IMR-90 (cell line): ENCODE data around the gene SOCS3. TPM values are rescaled to one million over a fixed set of nuclear protein-coding genes. Genes with fewer than 3 reads are reported as not detected.

ENCODE experiments used
- ATAC-seq: fragments of 200-7000 bp; cut with Tn5 transposase; 2 replicates; pipeline ENCODE4 v1.9.1; 2020; ENCODE audit warnings: low read depth, mild to moderate bottlenecking, moderate library complexity
- BruUV-seq: library from RNA; stranded (reverse); fragments of 400-500 nt; replicated peaks from 2 replicates; lab custom pipeline; 2021; lab: Mats Ljungman, UMichigan
- CTCF ChIA-PET: fragments of 300-600 bp; formaldehyde crosslinking; extraction: SDS; loops from one replicate; lab custom pipeline; 2021; ENCODE audit warnings: antibody characterized with exemption; lab: Yijun Ruan, JAX
- POLR2A ChIA-PET: fragments of 300-600 bp; sonication (Branson Sonifier 250); formaldehyde crosslinking; loops from one replicate; lab custom pipeline; 2022; ENCODE audit warnings: antibody characterized with exemption; ENCODE audit not compliant: unreplicated experiment; lab: Charles Lee
- DNase-seq: peaks from one replicate; pipeline ENCODE4 v3.0.0; 2013
- H2AFZ ChIP-seq: replicated peaks from 2 replicates; pipeline ENCODE3; 2013; ENCODE audit warnings: low read length, mild to moderate bottlenecking; ENCODE audit not compliant: poor library complexity
- H2AK5ac ChIP-seq: 2 replicates; pipeline ENCODE4 v1.6.1; 2013; ENCODE audit warnings: low read depth, low read length, inconsistent platforms
- H2AK9ac ChIP-seq: replicated peaks from 2 replicates; pipeline ENCODE3; 2013; ENCODE audit warnings: mild to moderate bottlenecking, low read depth, low read length, moderate library complexity; ENCODE audit not compliant: poor library complexity
- H2BK120ac ChIP-seq: 2 replicates; pipeline ENCODE4 v1.6.1; 2013; ENCODE audit warnings: low read depth, low read length, inconsistent platforms
- H2BK15ac ChIP-seq: 3 replicates; pipeline ENCODE4 v1.6.1; 2013; ENCODE audit warnings: low read depth, low read length, inconsistent platforms
- H2BK20ac ChIP-seq: 2 replicates; pipeline ENCODE4 v1.6.1; 2013; ENCODE audit warnings: low read depth, mild to moderate bottlenecking, inconsistent platforms, low read length, moderate library complexity
- H2BK5ac ChIP-seq: 2 replicates; pipeline ENCODE4 v1.6.1; 2013; ENCODE audit warnings: mild to moderate bottlenecking, low read depth, low read length, inconsistent platforms; ENCODE audit not compliant: poor library complexity, severe bottlenecking
- H3K14ac ChIP-seq: replicated peaks from 2 replicates; pipeline ENCODE4 v1.6.1; 2013; ENCODE audit warnings: low read depth, low read length, inconsistent platforms
- H3K18ac ChIP-seq: 2 replicates; pipeline ENCODE4 v1.6.1; 2013; ENCODE audit warnings: low read depth, low read length, control low read depth
- H3K23ac ChIP-seq: 2 replicates; pipeline ENCODE4 v1.6.1; 2013; ENCODE audit warnings: low read depth, low read length, inconsistent platforms
- H3K27ac ChIP-seq: 2 replicates; pipeline ENCODE4 v1.5.1; 2013; ENCODE audit warnings: mild to moderate bottlenecking, control low read depth, low read length; ENCODE audit not compliant: insufficient read depth
- H3K27me3 ChIP-seq: 2 replicates; pipeline ENCODE4 v1.6.1; 2013; ENCODE audit warnings: low read length; ENCODE audit not compliant: control insufficient read depth, insufficient read depth
- H3K36me3 ChIP-seq: 2 replicates; pipeline ENCODE4 v1.6.1; 2013; ENCODE audit warnings: low read length, mixed read lengths; ENCODE audit not compliant: control insufficient read depth, insufficient read depth
- H3K4ac ChIP-seq: 2 replicates; pipeline ENCODE4 v1.6.1; 2013; ENCODE audit warnings: low read depth, low read length, inconsistent platforms
- H3K4me1 ChIP-seq: 2 replicates; pipeline ENCODE4 v1.6.1; 2013; ENCODE audit warnings: low read length, mixed read lengths; ENCODE audit not compliant: control insufficient read depth, insufficient read depth
- H3K4me2 ChIP-seq: 2 replicates; pipeline ENCODE4 v1.6.1; 2013; ENCODE audit warnings: low read depth, mild to moderate bottlenecking, control low read depth, low read length, moderate library complexity
- H3K4me3 ChIP-seq: 2 replicates; pipeline ENCODE4 v1.5.1; 2013; ENCODE audit warnings: low read depth, mild to moderate bottlenecking, control low read depth, low read length, moderate library complexity; ENCODE audit not compliant: insufficient read depth
- H3K56ac ChIP-seq: 2 replicates; pipeline ENCODE4 v1.6.1; 2013; ENCODE audit warnings: low read length, inconsistent platforms; ENCODE audit not compliant: insufficient read depth; ENCODE audit errors: extremely low read depth
- H3K79me1 ChIP-seq, 2 experiments: 2 replicates each; pipeline ENCODE4 v1.6.1; 2013; ENCODE audit warnings: low read length in 2 of 2, inconsistent platforms in 1 of 2, low read depth in 1 of 2
- H3K9ac ChIP-seq: 2 replicates; pipeline ENCODE4 v1.6.1; 2013; ENCODE audit warnings: low read depth, low read length, control low read depth
- H3K9me1 ChIP-seq: 2 replicates; pipeline ENCODE4 v1.6.1; 2013; ENCODE audit warnings: low read length, inconsistent platforms; ENCODE audit not compliant: insufficient read depth
- H3K9me3 ChIP-seq: 2 replicates; pipeline ENCODE4 v1.6.1; 2013; ENCODE audit warnings: low read length; ENCODE audit not compliant: control insufficient read depth, insufficient read depth
- H4K20me1 ChIP-seq: 2 replicates; pipeline ENCODE4 v1.6.1; 2013; ENCODE audit warnings: low read length, inconsistent platforms; ENCODE audit not compliant: insufficient read depth
- H4K5ac ChIP-seq: 2 replicates; pipeline ENCODE4 v1.6.1; 2013; ENCODE audit warnings: mild to moderate bottlenecking, low read depth, low read length, control low read depth
- H4K8ac ChIP-seq, 2 experiments: 2 replicates each; pipeline ENCODE4 v1.6.1; 2013; ENCODE audit warnings: low read depth in 2 of 2, low read length in 2 of 2, control low read depth in 1 of 2, inconsistent platforms in 1 of 2
- H4K91ac ChIP-seq: 2 replicates; pipeline ENCODE4 v1.6.1; 2013; ENCODE audit warnings: low read depth, low read length, inconsistent platforms; ENCODE audit not compliant: insufficient read depth
- BHLHE40 ChIP-seq: fragments of 150-350 bp; IDR thresholded peaks from 2 replicates; pipeline ENCODE4 v1.6.1; 2016; ENCODE audit warnings: mild to moderate bottlenecking, low read depth, low read length
- CEBPB ChIP-seq: IDR thresholded peaks from 2 replicates; pipeline ENCODE4 v1.6.1; 2012; ENCODE audit warnings: low read depth, low read length, improper control_type of control experiment
- CHD1 ChIP-seq: IDR thresholded peaks from 2 replicates; pipeline ENCODE4 v1.6.1; 2012; ENCODE audit warnings: low read depth, low read length, improper control_type of control experiment
- CTCF ChIP-seq: conservative IDR thresholded peaks from 2 replicates; pipeline ENCODE4 v1.5.1; 2012; ENCODE audit warnings: mild to moderate bottlenecking, low read depth, low read length, improper control_type of control experiment
- ELK1 ChIP-seq: fragments of 150-350 bp; IDR thresholded peaks from 2 replicates; pipeline ENCODE4 v1.6.1; 2016; ENCODE audit warnings: low read depth, mild to moderate bottlenecking, low read length, moderate library complexity, borderline replicate concordance
- FOS ChIP-seq: fragments of 150-350 bp; IDR thresholded peaks from 2 replicates; pipeline ENCODE4 v1.6.1; 2016; ENCODE audit warnings: low read depth, low read length
- MAFK ChIP-seq: IDR thresholded peaks from 2 replicates; pipeline ENCODE4 v1.6.1; 2012; ENCODE audit warnings: low read depth, low read length, improper control_type of control experiment
- MAZ ChIP-seq: IDR thresholded peaks from 2 replicates; pipeline ENCODE4 v1.6.1; 2012; ENCODE audit warnings: low read depth, mild to moderate bottlenecking, low read length, improper control_type of control experiment, moderate library complexity, borderline replicate concordance
- MXI1 ChIP-seq: IDR thresholded peaks from 2 replicates; pipeline ENCODE4 v1.6.1; 2012; ENCODE audit warnings: low read depth, mild to moderate bottlenecking, low read length, moderate library complexity, borderline replicate concordance
- NFE2L2 ChIP-seq: fragments of 150-350 bp; IDR thresholded peaks from 2 replicates; pipeline ENCODE4 v1.6.1; 2016; ENCODE audit warnings: low read depth, mild to moderate bottlenecking, low read length
- POLR2A ChIP-seq: IDR thresholded peaks from 2 replicates; pipeline ENCODE4 v1.6.1; 2012; ENCODE audit warnings: mild to moderate bottlenecking, low read depth, low read length
- RAD21 ChIP-seq: IDR thresholded peaks from 2 replicates; pipeline ENCODE4 v1.6.1; 2012; ENCODE audit warnings: low read length, improper control_type of control experiment
- RCOR1 ChIP-seq: IDR thresholded peaks from 2 replicates; pipeline ENCODE4 v1.6.1; 2012; ENCODE audit warnings: mild to moderate bottlenecking, low read length, improper control_type of control experiment; ENCODE audit not compliant: insufficient replicate concordance
- RFX5 ChIP-seq: IDR thresholded peaks from 2 replicates; pipeline ENCODE4 v1.8.0; 2012; ENCODE audit warnings: low read depth, mild to moderate bottlenecking, low read length, moderate library complexity
- SMC3 ChIP-seq: fragments of 150-350 bp; IDR thresholded peaks from 2 replicates; pipeline ENCODE4 v1.6.1; 2016; ENCODE audit warnings: low read depth, mild to moderate bottlenecking, antibody characterized with exemption, low read length, moderate library complexity
- USF2 ChIP-seq: fragments of 150-350 bp; IDR thresholded peaks from 2 replicates; pipeline ENCODE4 v1.6.1; 2017; ENCODE audit warnings: mild to moderate bottlenecking, antibody characterized with exemption, low read length, low read depth
- WGBS, 2 experiments: methylation state at CpG; one replicate each; pipeline versions ENCODE4 v1.1.5 to v1.1.7; 2013; ENCODE audit warnings: missing lambda C conversion rate in 2 of 2; ENCODE audit not compliant: insufficient read length in 1 of 2; ENCODE audit errors: extremely low coverage in 2 of 2; 5-methylcytosine and 5-hydroxymethylcytosine counted together
- dilution Hi-C: fragments of 300-500 bp; cut with HindIII; formaldehyde crosslinking; loops from one replicate; pipeline ENCODE4 v1.14.3; 2018; ENCODE audit warnings: low sequenced_read_pairs; ENCODE audit not compliant: unreplicated experiment
- in situ Hi-C: fragments of 300-500 bp; cut with MboI; formaldehyde crosslinking; loops from 3 replicates; pipeline ENCODE4 v1.14.3; 2019; ENCODE audit warnings: low sequenced_read_pairs, inconsistent platforms, mixed read lengths
- intact Hi-C: fragments of 100-400 bp; cut with micrococcal nuclease; formaldehyde crosslinking; loops from 2 replicates; pipeline ENCODE4 v1.10.0; 2022
- polyA plus RNA-seq, 3 experiments: library from polyadenylated mRNA; depleted of rRNA; stranded (reverse); fragments of >200 nt; gene quantifications; 2 replicates each; pipeline ENCODE4 v1.2.3, GENCODE V29; 2012; ENCODE audit warnings: low replicate concordance in 1 of 3
- total RNA-seq: library from RNA; depleted of rRNA; stranded (reverse); fragments of >200 nt; gene quantifications from 2 replicates; pipeline ENCODE4 v1.2.3, GENCODE V29; 2012

Gene SOCS3
- total and polyA plus RNA-seq, 2 of the 4 experiments (the other 2 are of a cell fraction), result 19.2 to 19.9 TPM

GRCh38 chr17:78344666-78345065 is 15.2 kb downstream of the SOCS3 start:
- in situ Hi-C loops (no loop called here), dilution Hi-C loops (no loop called here), intact Hi-C loops (no loop called here)
- H3K36me3 ChIP-seq, result no peaks in the 10 kb centered on the region
- peak overlapping the region; percentile 26; the same call in 1 of the 2 replicates for H3K27ac ChIP-seq
- H4K20me1 ChIP-seq, result no peaks in the 10 kb centered on the region; the same call in 1 of the 2 replicates
- H3K4ac ChIP-seq, result peak overlapping the region; percentile 78
- no peak for DNase-seq
- H3K27me3 ChIP-seq, result no peaks in the 10 kb centered on the region
- ChIA-PET CTCF (interaction anchor here (0.8 kb wide), 1 partner anchor 9 kb away, joined by 3 read pairs; no protein-coding TSS in a partner anchor), POLR2A (no interaction called here)
- no peak overlapping the region for H3K14ac ChIP-seq
- H4K5ac ChIP-seq, result no peak overlapping the region
- ATAC-seq, result no peak
- no peak overlapping the region for H3K18ac ChIP-seq
- 100% methylated on average over 6 of the region's 10 CpGs; no CpG with 5 or more reads in 1 of the 2 experiments for WGBS, 2 experiments
- H3K9ac ChIP-seq, result no peak overlapping the region
- H4K91ac ChIP-seq, result peak overlapping the region; percentile 60; the same call in 1 of the 2 replicates
- peaks cover 24% of the 10 kb centered on the region for H3K9me1 ChIP-seq
- TF ChIP-seq MXI1 (no peak), POLR2A (no peak), USF2 (no peak), MAFK (no peak), RFX5 (no peak), CHD1 (no peak), MAZ (no peak), CTCF (no peak), RCOR1 (no peak), FOS (no peak), NFE2L2 (no peak), ELK1 (no peak), RAD21 (no peak), CEBPB (no peak), SMC3 (no peak), BHLHE40 (no peak)
- H3K79me1 ChIP-seq, result peaks cover 0 to 13% of the 10 kb centered on the region in 2 experiments; a peak in 1 of 4 replicates
- H3K56ac ChIP-seq, result no peak overlapping the region
- no peak overlapping the region for H3K23ac ChIP-seq
- H3K4me1 ChIP-seq, result peaks cover 25% of the 10 kb centered on the region
- peak overlapping the region; percentile 16 for H2AFZ ChIP-seq
- peak overlapping the region; percentile 49 for H2BK20ac ChIP-seq
- peak overlapping the region; percentile 34; the same call in 1 of the 3 replicates for H2BK15ac ChIP-seq
- no peak overlapping the region for H3K4me2 ChIP-seq
- H2AK5ac ChIP-seq, result peak overlapping the region; percentile 94
- no peak overlapping the region for H4K8ac ChIP-seq
- no peak overlapping the region for H2BK5ac ChIP-seq
- no peak overlapping the region for H3K4me3 ChIP-seq
- peak overlapping the region; percentile 52; the same call in 1 of the 2 replicates for H2BK120ac ChIP-seq
- H3K9me3 ChIP-seq, result no peaks in the 10 kb centered on the region
- BruUV-seq, result no TSS peak
- H2AK9ac ChIP-seq, result peak overlapping the region; percentile 59
